22Rv1 (cell line): Measurements from ENCODE around the gene CNTNAP4.

Experiments used
- H3K27ac ChIP-seq: fragments of 450-650 bp; 2 replicates; pipeline ENCODE4 v1.5.1; 2017
- ZFX ChIP-seq: fragments of 450-650 bp; IDR thresholded peaks from 2 replicates; pipeline ENCODE4 v1.6.1; 2017; ENCODE audit warnings: antibody characterized with exemption, borderline replicate concordance
- TF ChIP-seq, protein P1 (sequence below): fragments of 450-650 bp; IDR thresholded peaks from 2 replicates; pipeline ENCODE4 v1.5.1; 2017; ENCODE audit warnings: mild to moderate bottlenecking

The CNTNAP4 gene

DNA sequence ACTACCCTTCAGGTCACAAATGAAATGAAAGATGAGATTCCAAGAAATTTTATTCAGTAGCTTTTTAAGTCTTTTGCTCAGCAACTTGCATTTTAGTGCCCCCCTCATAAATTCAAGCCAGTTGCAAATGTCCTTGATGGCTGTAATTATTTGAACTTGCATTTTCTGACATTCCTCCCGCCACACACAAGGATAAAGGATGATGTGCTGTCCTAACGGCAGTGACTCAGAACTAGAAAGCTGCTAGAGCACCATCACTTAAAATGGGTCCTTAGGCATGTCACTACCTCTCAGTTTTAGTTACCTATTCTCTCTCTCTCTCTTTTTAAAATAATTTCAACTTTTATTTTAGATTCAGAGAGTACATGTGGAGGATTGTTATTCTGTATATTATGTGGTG is 306.7 kb downstream of the CNTNAP4 start:
- TF ChIP-seq, protein P1, sequence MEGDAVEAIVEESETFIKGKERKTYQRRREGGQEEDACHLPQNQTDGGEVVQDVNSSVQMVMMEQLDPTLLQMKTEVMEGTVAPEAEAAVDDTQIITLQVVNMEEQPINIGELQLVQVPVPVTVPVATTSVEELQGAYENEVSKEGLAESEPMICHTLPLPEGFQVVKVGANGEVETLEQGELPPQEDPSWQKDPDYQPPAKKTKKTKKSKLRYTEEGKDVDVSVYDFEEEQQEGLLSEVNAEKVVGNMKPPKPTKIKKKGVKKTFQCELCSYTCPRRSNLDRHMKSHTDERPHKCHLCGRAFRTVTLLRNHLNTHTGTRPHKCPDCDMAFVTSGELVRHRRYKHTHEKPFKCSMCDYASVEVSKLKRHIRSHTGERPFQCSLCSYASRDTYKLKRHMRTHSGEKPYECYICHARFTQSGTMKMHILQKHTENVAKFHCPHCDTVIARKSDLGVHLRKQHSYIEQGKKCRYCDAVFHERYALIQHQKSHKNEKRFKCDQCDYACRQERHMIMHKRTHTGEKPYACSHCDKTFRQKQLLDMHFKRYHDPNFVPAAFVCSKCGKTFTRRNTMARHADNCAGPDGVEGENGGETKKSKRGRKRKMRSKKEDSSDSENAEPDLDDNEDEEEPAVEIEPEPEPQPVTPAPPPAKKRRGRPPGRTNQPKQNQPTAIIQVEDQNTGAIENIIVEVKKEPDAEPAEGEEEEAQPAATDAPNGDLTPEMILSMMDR = no peak
- TF ChIP-seq ZFX = no peak
- no peak overlapping the region for H3K27ac ChIP-seq

DNA sequence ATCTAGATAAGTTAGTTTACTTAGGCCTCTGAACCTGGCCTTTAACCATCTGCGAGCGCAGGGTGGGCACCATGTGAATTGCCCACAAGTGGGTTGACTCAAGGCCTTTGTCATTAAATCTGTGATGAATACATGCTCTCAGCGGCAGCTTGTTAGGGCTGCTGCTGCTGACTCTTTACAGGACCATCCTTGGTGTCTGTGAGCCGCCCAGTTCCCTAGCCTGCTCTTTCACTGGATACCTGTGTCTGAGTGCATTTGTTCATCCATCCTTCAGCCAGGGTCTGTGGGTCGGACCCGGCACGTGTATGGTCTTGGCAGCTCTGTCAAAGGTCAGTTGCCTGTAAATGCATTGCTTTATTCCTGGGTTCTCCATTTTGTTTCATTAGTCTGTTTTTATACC is 321.3 kb downstream of the CNTNAP4 start:
- TF ChIP-seq ZFX = no peak
- TF ChIP-seq, protein P1 = no peak
- H3K27ac ChIP-seq = no peak overlapping the region

DNA sequence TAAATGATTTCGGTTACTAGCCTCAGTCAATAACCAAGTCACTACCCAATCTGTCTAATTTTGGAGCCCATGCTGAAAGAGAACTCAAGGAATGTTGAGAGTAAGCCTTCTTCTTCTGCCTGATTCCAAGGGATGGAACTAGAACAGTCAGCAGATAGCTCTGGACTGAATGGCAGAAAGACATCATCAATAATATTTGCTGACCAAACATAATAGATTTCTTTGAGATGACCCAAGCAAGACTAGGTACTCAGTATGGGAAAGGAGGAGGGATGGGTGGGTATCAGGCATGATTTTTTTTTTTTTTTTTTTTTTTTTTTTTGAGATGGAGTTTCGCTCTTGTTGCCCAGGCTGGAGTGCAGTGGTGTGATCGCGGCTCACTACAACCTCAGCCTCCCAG is 330.1 kb downstream of the CNTNAP4 start:
- TF ChIP-seq, protein P1 = no peak
- no peak for TF ChIP-seq ZFX
- H3K27ac ChIP-seq = no peak overlapping the region
